Hematopoietic multipotent progenitor cell treated with erythropoietin and hydrocortisone succinate and interleukin-3 and kit ligand, for 17 days (in vitro differentiated cells): Measurements from ENCODE around the gene PIGS.
"Not testable (repeated sequence)": the region's sequence is repeated elsewhere in the genome, so short reads cannot be mapped to it uniquely, and the experiment has no call there.

Experiments used
- DNase-seq: peaks from one replicate; pipeline ENCODE4 v3.0.0-alpha.2; 2015; ENCODE audit warnings: low spot score

The PIGS gene

GRCh38 chr17:28571361-28572122, at the start of gene PIGS:
TSS of gene PIGS (minus strand) at chr17:28571524. CDS start at chr17:28571496, 28 bp downstream.
- peak; percentile 86 for DNase-seq

- no peak for DNase-seq
These were observed 48.7 kb upstream of the PIGS start for GRCh38 chr17:28620010-28620409.

- DNase-seq: no peak
These were observed 47.1 kb upstream of the PIGS start for GRCh38 chr17:28618464-28618863.

GRCh38 chr17:28616281-28616680, 45.0 kb upstream of the PIGS start:
- no peak for DNase-seq

- no peak for DNase-seq
These were observed 44.1 kb upstream of the PIGS start for GRCh38 chr17:28615260-28615940.

- DNase-seq: no peak
These were observed 42.6 kb upstream of the PIGS start, which contains the start of gene RSKR for GRCh38 chr17:28613931-28614381. TSS of gene RSKR (minus strand) at chr17:28614185. CDS start at chr17:28614161, 24 bp downstream.

GRCh38 chr17:28612936-28613872, 41.9 kb upstream of the PIGS start:
- DNase-seq: peak; percentile 53

GRCh38 chr17:28612531-28612930, 41.2 kb upstream of the PIGS start:
- DNase-seq: no peak

GRCh38 chr17:28610376-28610775, 39.1 kb upstream of the PIGS start:
- no peak for DNase-seq

GRCh38 chr17:28604031-28604430, 32.7 kb upstream of the PIGS start:
- DNase-seq: not testable (repeated sequence)

GRCh38 chr17:28599311-28600184, 28.2 kb upstream of the PIGS start:
- DNase-seq: peak; percentile 77

- peak; percentile 94 for DNase-seq
These were observed 27.5 kb upstream of the PIGS start, which contains the start of gene SPAG5 for GRCh38 chr17:28598799-28599310. TSS of gene SPAG5 (minus strand) at chr17:28599025. CDS start at chr17:28598946, 79 bp downstream.

GRCh38 chr17:28598389-28598788, 27.1 kb upstream of the PIGS start:
- DNase-seq: no peak

- no peak for DNase-seq
These were observed 26.5 kb upstream of the PIGS start for GRCh38 chr17:28597606-28598383.

GRCh38 chr17:28592260-28592659, 20.9 kb upstream of the PIGS start:
- no peak for DNase-seq

GRCh38 chr17:28585851-28586250, 14.5 kb upstream of the PIGS start:
- no peak for DNase-seq

GRCh38 chr17:28584434-28584833, 13.1 kb upstream of the PIGS start:
- no peak for DNase-seq

GRCh38 chr17:28582513-28582912, 11.2 kb upstream of the PIGS start:
- no peak for DNase-seq

- no peak for DNase-seq
These were observed 9.6 kb upstream of the PIGS start for GRCh38 chr17:28580959-28581358.

- DNase-seq: no peak
These were observed 8.2 kb upstream of the PIGS start for GRCh38 chr17:28579526-28579925.
